ENCODE data around the gene WASF3.

DNA sequence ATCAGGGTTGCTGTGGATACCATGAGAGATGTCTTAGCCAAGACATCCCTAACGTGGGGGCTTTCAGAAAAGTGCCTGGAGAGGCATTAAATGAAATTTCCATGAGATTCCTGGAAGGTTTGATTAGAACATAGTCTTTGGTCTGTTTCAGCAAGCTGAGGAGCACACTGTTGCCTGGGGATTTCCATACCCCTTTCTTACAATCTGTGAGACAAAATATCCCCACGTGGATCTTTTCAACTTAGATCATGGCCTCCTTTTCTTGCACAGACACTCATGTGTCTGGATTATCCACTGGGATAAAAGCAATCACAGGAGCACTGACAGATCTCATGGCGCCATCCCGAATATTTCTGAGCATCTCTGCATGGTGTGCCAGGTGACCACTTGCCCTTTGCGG lies 161.4 kb downstream of the WASF3 start:
- TF ChIP-seq, protein P1, sequence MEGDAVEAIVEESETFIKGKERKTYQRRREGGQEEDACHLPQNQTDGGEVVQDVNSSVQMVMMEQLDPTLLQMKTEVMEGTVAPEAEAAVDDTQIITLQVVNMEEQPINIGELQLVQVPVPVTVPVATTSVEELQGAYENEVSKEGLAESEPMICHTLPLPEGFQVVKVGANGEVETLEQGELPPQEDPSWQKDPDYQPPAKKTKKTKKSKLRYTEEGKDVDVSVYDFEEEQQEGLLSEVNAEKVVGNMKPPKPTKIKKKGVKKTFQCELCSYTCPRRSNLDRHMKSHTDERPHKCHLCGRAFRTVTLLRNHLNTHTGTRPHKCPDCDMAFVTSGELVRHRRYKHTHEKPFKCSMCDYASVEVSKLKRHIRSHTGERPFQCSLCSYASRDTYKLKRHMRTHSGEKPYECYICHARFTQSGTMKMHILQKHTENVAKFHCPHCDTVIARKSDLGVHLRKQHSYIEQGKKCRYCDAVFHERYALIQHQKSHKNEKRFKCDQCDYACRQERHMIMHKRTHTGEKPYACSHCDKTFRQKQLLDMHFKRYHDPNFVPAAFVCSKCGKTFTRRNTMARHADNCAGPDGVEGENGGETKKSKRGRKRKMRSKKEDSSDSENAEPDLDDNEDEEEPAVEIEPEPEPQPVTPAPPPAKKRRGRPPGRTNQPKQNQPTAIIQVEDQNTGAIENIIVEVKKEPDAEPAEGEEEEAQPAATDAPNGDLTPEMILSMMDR (IDR thresholded peaks at IDR 0.05): no peak
- no peak for TF ChIP-seq POLR2A (IDR thresholded peaks at IDR 0.05)
